ENCODE measurements around the gene IRF2BP2.

IRF2BP2 gene

DNA sequence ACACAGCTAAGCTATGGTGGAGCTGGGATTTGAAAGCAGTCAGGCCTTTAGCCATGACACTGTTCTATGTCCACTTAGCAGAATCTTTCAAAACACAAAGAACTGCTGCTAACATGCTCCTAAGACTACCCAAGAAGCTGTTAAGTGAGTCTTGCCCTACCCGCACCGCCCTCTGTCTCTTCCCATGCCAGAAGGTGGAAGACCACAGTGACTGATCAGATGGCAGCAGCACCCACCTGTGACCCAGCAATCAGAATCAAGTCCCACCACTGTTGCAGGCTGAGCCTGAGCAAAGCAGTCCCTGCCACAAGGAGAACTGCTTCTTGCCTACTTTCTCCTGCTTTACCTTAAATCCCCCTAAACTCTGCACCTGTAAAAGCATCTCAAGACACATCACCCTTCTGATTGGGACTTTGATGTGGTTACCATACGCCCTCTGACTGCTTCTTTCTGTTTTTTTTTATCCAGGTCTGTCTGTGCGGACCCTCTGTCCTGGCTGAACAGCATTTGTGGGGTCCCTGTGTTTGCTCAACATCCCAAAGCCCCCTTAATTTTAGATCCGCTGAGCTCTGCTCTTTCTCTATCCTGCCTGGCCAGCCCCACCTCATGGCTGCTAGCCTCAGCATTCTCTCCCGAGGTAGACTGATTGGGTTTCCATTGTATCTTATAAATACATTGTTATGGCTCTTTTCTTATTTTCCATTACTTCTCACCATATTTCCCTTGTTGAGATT lies 16.0 kb downstream of the IRF2BP2 start:
- H3K27ac ChIP-seq: no peak overlapping the region
- DNase-seq: no peak
- no peak overlapping the region for H3K4me3 ChIP-seq (ENCODE audit: low read depth, low read length)
- H3K27me3 ChIP-seq (replicated peaks): no peaks in the 10 kb centered on the region
- TF ChIP-seq, protein P1, sequence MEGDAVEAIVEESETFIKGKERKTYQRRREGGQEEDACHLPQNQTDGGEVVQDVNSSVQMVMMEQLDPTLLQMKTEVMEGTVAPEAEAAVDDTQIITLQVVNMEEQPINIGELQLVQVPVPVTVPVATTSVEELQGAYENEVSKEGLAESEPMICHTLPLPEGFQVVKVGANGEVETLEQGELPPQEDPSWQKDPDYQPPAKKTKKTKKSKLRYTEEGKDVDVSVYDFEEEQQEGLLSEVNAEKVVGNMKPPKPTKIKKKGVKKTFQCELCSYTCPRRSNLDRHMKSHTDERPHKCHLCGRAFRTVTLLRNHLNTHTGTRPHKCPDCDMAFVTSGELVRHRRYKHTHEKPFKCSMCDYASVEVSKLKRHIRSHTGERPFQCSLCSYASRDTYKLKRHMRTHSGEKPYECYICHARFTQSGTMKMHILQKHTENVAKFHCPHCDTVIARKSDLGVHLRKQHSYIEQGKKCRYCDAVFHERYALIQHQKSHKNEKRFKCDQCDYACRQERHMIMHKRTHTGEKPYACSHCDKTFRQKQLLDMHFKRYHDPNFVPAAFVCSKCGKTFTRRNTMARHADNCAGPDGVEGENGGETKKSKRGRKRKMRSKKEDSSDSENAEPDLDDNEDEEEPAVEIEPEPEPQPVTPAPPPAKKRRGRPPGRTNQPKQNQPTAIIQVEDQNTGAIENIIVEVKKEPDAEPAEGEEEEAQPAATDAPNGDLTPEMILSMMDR (IDR thresholded peaks at IDR 0.05; ENCODE audit: low read depth, low read length, missing control alignments): no peak
- H3K36me3 ChIP-seq (replicated peaks): no peaks in the 10 kb centered on the region
- in situ Hi-C loops (cut with HindIII; ENCODE audit: low pct_ligation_motif_present, low sequenced_read_pairs): loop anchor here (25.0 kb wide), 1 partner anchor 493 kb away; no protein-coding TSS in a partner anchor

DNA sequence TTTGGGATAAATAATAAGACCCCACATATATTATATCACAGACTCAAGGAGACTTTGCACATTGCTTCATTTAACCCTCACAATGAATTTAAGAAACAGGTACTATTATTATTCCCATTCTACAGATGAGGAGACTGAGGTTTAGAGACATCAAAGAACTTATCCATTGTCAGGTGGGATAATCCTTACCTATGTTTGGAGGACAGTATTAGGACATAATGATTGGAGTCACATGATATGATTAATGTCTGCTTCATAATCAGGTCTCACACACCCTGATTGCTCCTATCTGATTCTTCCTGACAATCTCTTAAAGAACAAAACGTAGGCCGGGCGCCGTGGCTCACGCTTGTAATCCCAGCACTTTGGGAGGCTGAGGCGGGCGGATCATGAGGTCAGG lies 16.9 kb downstream of the IRF2BP2 start:
- DNase-seq: no peak
- no peak overlapping the region for H3K4me3 ChIP-seq (ENCODE audit: low read depth, low read length)
- TF ChIP-seq, protein P1 (IDR thresholded peaks at IDR 0.05; ENCODE audit: low read depth, low read length, missing control alignments): no peak
- no peaks in the 10 kb centered on the region for H3K27me3 ChIP-seq (replicated peaks)
- no peaks in the 10 kb centered on the region for H3K36me3 ChIP-seq (replicated peaks)
- in situ Hi-C loops (cut with HindIII; ENCODE audit: low pct_ligation_motif_present, low sequenced_read_pairs): loop anchor here (25.0 kb wide), 1 partner anchor 494 kb away; no protein-coding TSS in a partner anchor
- H3K27ac ChIP-seq: no peak overlapping the region

DNA sequence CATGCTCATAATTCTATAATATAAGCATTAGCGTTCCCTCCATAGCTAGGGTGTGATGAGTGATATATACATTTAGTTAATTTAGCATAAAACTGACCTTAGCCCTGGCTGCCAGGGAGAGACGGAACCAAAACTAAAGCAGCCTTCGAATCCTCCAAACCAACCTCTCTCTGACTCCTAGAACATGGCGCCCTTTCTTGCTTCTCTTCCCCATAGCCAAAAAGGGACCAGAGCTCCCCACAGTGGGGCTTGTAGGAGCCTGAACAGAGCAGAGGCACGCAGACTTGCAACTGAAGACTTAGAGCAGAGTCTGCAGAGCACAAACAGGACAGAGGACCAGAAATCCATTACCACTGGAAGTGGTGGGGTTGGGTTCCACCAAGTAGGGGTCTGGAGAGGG lies 17.7 kb downstream of the IRF2BP2 start:
- in situ Hi-C loops (cut with HindIII; ENCODE audit: low pct_ligation_motif_present, low sequenced_read_pairs): loop anchor here (25.0 kb wide), 1 partner anchor 495 kb away; no protein-coding TSS in a partner anchor
- Histone ChIP-seq H3K27me3 (replicated peaks) (no peaks in the 10 kb centered on the region), H3K27ac (no peak overlapping the region), H3K4me3 (ENCODE audit: low read depth, low read length) (no peak overlapping the region), H3K36me3 (replicated peaks) (no peaks in the 10 kb centered on the region)
- DNase-seq: no peak
- TF ChIP-seq, protein P1 (IDR thresholded peaks at IDR 0.05; ENCODE audit: low read depth, low read length, missing control alignments): no peak

DNA sequence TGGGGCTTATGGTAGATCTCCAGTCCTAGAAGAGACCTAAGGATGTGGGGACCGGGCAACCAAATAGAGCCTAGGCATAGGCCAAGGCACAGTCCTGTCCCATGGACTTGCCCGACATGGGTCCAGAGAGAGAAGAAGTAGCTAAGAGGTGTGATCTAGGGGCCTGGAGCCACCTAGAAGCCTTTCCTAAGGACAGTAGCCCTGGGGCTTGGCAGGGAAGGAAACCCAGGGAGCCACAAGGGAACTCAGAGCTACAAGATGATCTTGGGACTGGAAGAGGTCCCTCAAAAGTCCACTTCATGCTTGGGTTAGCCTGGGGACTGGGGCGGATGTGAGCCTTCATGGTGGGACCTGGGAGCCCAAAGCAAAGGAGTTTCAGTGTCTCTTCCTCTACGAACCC lies 18.8 kb downstream of the IRF2BP2 start:
- in situ Hi-C loops (cut with HindIII; ENCODE audit: low pct_ligation_motif_present, low sequenced_read_pairs): loop anchor here (25.0 kb wide), 1 partner anchor 496 kb away; no protein-coding TSS in a partner anchor
- H3K27ac ChIP-seq: no peak overlapping the region
- no peaks in the 10 kb centered on the region for H3K36me3 ChIP-seq (replicated peaks)
- no peak overlapping the region for H3K4me3 ChIP-seq (ENCODE audit: low read depth, low read length)
- DNase-seq: no peak
- TF ChIP-seq, protein P1 (IDR thresholded peaks at IDR 0.05; ENCODE audit: low read depth, low read length, missing control alignments): no peak
- no peaks in the 10 kb centered on the region for H3K27me3 ChIP-seq (replicated peaks)

DNA sequence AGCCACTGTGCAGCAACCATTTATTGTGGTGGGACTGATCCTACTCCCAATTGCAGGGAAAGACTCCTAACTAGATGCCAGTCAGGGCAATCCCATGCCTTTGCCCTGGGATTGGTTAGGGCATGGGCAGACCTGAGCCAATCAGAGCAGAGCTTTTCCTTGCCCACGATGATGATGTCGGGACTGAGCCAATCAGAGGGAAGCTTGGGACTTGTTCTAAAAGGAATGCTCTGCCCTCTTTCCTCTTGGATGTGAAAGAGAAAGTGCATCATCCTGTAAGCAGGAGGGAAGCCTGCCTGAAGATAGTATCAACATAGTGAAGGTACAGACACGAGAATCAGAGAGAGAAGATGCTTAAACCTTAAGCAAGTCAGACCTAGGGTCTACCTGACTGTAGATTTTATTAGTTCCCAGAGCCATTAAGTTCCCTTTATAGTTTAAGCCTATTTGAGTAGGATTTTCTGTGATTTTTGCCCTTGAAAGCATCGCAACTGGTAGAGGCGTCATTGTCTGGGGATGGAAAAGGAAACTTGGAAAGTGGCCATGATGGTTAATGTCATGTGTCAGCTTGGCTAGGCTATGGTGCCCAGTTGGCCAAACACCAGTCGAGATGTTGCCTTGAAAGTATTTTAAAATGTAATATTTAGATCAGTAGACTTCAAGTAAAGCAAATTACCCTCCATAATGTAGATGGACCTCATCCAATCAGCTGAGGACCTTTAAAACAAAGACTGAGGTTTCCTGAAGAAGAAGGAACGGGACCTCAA lies 19.9 kb downstream of the IRF2BP2 start:
- TF ChIP-seq, protein P1 (IDR thresholded peaks at IDR 0.05; ENCODE audit: low read depth, low read length, missing control alignments): no peak
- H3K27me3 ChIP-seq (replicated peaks): no peaks in the 10 kb centered on the region
- H3K27ac ChIP-seq: no peak overlapping the region
- H3K36me3 ChIP-seq (replicated peaks): no peaks in the 10 kb centered on the region
- no peak overlapping the region for H3K4me3 ChIP-seq (ENCODE audit: low read depth, low read length)
- in situ Hi-C loops (cut with HindIII; ENCODE audit: low pct_ligation_motif_present, low sequenced_read_pairs): loop anchor here (25.0 kb wide), 1 partner anchor 497 kb away; no protein-coding TSS in a partner anchor
- DNase-seq: peak; percentile 9

Data from brain microvascular endothelial cell (primary cell).